NCI-H187 (cell line): Measurements from ENCODE around the gene DIAPH1.
A peak's percentile ranks its signal among the peaks of the same experiment; 100 is the strongest.

Experiments used
- DNase-seq, 2 experiments: peaks; one replicate each; lab custom pipeline; 2025; lab: John Stamatoyannopoulos, UW

The DIAPH1 gene

DNA sequence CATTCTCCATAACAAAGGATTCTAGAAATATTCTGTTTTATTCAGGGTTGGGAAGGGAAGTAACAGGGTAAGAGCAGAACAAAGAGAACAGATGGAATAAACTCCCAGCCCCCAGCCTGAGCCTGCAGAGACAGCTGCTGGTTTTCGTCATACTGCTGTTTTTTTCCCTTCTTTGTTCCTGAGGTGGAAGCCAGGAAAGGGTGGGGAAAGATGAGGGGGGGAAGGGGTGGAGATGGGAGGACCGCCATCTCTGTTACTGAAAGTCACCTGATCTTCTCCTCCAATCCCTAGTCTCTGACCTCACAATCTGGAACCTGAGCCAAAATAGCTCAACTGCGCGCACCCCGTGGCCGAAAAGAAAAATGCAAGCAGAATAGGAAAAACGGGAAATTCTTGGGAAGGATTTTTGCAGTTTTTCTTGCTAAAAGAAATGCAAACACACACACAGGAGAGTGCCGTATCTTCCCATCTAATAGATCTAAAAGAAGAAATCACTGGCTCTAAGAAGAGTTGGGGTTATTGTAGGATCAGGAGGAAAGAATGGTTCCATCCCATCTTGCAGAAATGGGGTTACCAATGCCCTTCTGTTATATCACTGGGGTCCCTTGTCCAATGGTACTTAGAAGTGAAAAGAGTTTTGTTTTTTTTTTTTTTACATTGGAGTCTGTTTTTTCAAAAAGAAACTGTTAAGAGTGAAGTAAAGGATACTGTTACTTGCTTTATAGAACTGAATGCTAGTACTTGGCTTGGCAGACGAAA lies 57.9 kb downstream of the DIAPH1 start:
- DNase-seq: peak; percentile 80 to 85

DNA sequence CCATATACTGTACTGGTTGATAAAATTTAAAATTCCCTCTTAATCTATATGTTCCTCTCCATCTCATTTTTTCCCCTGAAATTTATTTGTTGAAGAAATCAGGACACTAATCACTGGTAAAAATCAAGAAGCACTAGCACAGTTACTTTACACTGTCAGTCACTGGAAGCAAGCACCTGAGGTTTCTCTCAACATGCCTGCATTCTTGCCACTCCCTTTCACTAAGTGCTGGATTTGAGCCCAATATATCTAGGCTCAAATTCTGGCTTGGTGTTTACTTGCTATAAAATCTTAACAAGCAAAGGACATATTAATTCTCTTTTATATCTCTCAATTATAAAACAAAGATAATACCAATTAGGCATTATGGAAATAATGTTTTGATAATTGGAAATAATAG lies 58.6 kb downstream of the DIAPH1 start:
- DNase-seq: no peak

DNA sequence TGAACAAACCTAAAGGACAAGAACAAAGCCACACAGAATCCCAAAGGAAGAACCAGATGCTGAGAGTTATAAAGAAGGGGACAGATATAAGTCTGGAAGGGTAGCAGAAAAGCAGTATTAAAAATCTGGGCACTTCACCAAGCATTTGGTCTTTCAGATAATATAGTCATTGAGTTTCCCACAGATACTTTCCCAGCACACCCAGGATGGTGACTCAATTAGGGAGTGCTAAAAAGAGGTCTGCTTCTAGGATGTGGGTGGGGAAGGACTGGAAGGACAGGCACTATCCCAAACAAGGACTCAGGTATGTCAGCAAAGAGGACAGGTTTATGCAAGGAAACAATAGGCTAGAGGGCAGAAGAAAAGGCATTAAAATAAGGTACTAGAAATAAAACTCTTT lies 59.3 kb downstream of the DIAPH1 start:
- no peak for DNase-seq

DNA sequence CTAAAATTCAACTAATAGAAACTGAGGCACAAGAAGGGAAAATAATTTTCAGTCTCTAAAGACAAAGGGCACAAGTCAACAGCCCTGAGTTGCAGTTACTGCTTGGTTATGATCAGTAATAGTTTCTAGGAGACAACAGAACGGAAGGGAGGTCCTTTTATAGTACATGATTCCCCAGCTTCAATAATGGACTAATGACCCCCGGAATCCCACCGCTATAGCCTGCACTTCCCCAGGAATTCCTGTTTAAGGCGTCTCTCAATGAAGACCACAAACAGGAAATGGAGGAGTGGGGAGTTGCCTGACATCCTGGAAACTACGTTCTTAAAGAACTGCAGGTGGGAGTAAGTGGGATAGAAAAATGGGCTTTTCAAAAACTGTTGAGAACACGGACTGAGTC lies 60.6 kb downstream of the DIAPH1 start:
- DNase-seq: no peak

DNA sequence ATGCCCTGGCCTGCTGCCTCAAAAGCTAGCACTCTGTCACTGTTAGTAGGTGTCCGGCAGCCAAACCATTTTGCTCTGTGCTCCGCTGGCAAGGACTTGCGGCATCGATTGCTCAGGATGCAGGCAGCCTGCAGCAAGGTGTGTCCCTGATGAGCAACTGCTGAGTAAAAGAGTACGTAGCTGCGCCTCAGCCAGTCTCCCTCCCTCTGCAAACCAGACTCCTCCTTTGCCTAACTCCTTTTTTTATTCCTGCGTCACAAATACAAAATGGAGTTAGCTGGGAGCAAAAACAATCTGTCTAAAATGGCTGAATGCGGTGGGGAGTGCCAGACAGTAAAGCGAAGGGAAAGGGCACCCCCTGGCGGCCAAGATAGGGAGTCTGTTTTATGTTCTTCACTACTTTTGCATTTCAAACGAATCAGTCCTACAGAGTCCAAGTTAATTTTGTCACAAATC lies 61.1 kb downstream of the DIAPH1 start:
- DNase-seq: peak; percentile 78 to 87

DNA sequence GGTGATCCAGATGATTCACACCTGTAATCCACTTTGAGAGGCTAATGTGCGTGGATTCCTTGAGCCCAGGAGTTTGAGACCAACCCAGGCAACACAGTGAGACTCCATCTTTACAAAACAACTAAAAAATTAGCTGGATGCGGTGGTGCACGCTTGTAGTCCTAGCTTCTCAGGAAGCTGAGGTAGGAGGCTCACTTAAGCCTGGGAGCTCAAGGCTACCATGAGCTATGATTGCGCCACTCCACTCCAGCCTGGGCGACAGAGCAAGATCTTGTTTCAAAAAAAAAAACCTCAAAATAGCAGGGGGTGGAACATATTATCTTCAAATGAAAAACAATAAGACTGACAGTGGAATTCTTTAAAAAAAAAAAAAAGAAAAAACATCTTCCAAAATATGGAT lies 70.9 kb downstream of the DIAPH1 start:
- DNase-seq: no peak

DNA sequence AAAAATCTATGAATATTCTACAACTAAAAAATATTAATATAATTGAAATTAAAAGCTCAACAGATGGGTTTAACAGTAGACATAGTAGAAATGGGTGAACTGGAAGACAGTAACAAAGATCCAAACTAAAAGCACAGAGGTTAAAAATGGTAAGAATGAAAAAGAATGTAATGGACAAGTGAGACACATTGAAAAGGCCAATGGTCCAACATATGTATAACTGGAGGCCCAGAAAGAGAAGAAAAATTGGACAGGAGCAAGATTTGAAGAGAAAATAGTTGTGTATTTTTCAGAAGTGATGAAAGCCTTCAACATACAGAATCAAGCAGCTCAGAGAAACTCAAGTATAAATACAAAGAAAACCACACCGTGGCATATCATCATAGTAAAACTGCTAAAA lies 71.3 kb downstream of the DIAPH1 start:
- DNase-seq: no peak

DNA sequence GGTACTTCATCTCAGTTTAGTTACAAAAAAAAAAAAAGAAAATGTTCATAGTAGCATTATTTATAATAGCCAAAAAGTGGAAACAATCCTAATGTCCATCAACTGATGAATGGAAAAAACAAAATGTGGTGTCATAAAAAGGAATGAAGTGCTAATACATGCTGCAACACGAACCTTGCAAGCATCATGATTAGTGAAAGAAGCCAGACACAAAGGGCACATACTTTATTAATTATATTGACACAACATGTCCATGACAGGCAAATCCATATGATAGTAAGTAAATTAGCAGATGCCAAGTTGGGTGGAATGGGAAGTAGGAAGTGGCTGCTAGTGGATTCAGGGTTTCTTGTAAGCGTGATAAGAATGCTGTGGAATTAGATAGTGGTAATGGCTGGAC lies 75.7 kb downstream of the DIAPH1 start:
- DNase-seq: no peak

DNA sequence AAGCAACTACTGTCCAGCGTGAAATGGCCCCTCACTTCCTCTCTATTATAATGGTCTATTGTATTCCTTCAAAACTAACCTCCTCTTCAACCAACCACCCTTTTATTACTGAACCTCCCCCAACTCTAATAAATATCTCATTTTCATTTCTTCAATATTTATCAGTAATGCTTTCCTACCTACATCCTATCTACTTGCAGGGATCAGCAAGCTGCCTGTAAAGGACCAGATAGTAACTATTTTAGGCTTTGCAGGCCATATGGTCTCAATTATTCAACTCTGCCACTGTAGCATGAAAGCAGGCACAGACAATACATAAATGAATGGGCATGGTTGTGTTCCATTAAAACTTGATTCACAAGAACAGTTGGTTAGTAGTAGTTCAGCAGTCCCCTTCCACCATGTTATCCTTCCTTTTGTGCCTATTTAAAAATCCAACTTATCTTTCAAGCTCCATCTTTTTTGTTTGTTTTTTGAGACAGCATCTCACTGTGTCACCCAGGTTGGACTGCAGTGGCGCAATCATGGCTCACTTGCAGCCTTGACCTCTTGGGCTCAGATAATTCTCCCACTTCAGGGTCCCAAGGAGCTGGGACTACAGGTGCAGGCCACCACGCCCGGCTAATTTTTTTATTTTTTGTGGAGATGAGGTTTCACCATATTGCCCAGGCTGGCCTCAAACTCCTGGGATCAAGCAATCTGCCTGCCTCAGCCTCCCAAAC lies 84.1 kb downstream of the DIAPH1 start:
- no peak for DNase-seq

DNA sequence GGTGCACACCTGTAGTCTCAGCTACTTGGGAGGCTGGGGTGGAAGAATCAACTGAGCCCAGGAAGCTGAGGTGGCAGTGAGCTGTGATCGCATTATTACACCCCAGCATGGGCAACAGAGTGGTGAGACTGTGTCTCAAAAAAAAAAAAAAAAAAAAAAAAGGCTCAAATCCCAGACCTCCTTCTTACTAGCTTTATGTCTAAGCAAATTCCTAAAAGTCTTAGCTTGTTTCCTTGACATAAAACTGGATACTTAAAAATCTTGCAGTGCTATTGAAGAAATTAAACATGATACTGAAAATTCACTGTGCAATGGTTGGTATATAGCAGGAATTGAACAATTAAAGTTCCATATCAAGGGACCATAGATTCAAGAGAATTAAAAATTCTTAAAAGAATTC lies 84.9 kb downstream of the DIAPH1 start:
- DNase-seq: no peak

DNA sequence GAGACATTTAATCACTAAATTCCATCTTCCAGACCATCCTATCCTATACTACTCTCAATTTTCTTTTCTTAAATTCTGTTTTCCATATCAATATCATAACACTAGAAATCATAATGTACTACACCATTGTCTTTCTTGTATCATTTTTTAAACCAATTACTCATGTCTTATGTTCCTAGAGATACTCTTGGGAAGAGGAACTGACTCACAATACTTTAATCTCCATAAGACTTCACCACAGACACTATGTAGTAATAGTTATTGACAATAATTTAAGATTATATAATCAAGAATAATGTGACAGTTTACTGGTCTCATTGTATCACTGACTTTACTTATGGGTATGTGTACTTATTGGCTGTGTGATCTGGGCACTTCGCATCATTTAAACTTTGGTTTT lies 86.1 kb downstream of the DIAPH1 start:
- DNase-seq: no peak

DNA sequence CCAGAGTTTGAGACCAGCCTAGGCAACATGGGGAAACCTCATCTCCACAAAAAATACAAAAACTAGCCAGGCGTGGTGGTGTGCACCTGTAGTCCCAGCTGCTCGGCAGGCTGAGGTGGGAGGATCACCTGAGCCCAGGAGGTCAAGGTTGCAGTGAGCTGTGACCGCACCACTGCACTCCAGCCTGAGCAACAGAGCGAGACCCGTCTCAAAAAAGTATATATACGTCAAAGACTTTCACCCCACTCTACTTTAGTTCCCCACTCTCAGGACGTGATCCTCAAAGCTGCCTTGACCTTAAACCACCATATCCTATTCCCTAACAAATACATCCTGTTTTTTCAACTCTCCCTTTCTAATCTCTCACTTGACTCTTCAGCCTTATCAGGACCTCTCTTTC lies 88.9 kb downstream of the DIAPH1 start:
- no peak for DNase-seq

DNA sequence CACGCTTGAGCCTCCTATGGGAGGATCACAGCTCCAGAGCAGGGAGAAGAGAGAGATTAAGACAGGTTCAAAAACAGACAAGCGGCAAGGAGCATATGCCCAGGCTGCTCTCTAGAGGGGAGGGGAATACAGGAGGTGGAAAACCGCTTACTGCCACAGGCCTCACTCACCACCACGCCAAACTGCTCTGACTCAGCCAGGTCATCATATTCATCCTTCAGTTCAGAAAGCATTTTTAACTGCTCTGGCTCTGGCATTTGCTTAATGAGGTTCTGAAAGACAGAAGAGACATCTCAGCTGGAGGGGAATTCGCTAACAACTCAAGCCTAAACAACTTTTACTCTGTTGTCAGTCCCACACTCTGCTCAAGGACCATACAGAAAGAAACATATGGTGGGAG lies 89.8 kb downstream of the DIAPH1 start:
- no peak for DNase-seq

DNA sequence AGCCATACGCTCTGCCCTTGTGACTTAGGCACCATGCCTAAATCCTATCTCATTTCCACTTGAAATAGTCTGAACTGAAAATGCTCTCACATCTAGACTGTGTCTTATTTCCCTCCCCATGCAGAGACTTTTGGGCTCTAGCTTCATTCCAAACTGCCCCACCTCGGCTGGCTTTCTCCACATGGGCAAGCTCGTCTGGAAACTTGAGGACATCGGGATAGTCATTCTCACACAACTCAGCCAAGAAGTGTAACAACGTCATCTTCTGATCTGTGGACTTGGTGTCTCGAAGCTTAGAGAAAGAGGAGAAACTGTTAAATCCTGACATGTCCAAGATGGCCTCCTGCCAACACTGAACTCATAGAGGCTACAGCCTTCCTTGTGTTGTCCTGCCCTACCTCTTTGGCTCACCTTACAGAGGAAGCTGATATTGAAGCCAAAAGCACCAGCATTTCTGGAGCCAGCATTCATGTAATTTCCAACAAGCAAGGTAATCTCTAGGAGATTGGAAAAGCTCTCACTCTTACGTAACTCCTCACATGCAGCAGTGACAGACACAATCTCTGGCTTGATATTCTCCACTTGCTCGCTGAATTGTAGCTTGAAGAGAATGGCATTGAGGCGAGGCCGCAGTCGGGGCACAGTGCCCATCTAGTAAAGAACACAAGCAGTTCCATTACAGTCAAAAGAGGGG lies 90.4 kb downstream of the DIAPH1 start:
- no peak for DNase-seq

DNA sequence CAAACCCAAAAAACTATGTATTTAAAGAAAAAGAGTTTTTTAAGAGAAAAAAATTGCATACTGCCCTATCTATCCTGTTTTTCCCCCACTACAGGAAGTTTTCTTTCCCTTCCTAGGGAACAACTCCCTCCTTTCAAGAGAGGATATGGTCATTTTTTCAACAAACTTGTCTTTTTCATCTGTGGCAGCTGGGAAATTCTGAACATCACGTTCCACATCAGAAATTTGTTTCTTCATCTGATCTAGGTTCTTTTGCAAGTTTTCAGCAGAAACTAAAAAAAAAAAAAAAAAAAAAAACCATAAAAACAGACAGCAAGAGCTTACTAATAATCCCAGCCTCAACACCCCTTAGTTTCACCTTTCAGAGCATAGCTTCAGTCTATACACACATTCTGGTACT lies 91.4 kb downstream of the DIAPH1 start:
- no peak for DNase-seq

DNA sequence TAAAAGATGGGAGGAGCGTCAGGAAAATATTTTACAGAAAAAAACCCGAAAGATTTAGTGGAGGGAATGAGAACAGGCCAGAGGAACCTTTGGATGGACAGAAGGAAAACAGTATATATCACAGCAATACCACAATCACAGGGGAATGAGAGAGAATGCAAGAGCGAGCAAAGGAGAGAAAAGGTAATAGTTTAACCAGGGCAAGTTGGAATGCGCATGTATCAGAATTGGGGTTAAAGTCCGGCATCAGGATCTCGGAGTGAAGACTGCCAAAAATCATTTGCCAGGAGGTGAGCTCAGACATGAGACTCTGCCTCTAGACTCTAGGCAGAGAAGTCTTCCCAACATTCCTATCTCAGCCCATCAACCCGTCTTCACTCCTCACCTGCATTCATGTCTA lies 93.1 kb downstream of the DIAPH1 start:
- no peak for DNase-seq

DNA sequence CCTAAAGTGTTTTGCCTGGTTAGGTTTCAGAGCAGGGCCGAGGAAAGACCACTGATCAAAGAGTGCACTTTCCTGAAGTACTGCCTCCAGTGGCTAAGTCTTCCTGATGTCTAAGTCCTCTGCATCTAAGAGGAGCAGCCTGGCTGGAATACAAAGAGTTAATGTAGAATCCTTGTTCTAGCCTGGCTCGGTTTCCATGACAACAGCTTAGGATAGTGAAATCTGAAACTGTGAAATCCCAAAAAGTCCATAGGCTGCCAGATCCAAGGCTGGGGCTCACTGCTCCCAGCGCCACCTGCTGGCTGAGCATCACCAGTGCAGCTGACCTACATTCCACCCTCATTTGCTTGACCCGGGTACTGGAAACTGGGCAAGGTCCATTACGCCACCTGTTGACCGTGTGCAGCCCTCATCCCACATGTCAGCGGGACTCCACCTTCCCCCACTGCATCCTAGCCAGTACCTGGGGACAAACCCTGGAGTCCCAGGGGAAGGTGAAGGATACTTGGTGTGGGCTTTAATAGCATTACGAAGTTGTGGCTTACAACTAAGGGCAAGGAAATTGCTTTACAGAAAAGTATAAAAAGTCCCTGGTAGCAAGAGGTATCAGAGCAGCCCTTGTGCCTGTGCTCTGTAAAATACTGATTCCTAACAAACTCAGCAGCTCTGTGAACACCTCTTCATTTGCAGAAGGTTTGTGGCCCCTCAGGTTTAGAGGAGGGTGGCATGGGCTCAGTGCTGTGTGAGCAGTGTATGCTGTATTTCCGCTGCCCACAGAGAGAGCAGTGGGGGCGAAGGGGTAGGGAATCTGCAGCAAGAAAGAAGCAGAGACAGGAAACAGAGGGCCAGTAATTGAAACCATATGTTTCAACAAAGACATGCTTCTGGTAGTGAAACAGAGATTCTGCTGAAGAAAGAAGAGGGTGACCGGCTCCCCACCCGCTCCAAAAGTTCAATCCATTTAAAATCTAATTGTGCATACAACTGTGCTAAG lies 93.9 kb downstream of the DIAPH1 start:
- peak; percentile 41 to 61 for DNase-seq

DNA sequence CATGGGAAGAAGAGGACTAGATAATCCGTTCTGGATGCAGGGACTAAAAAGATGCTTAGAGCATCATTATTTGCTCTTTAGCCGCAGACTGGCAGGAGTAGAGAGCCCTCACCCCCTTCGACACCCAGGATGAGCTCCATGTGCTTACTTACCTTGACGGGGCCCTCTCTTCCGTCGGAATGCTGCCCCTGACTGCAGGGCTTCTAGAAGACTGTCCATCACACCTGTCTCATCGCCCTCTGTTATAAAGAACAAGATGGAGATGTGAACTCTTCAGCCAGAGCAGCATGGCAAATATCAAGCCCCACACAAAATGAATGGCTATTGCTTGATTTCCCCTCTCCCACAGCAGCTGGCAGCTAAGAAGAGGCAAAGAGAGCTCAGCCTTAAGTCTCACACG lies 94.8 kb downstream of the DIAPH1 start:
- DNase-seq: no peak

DNA sequence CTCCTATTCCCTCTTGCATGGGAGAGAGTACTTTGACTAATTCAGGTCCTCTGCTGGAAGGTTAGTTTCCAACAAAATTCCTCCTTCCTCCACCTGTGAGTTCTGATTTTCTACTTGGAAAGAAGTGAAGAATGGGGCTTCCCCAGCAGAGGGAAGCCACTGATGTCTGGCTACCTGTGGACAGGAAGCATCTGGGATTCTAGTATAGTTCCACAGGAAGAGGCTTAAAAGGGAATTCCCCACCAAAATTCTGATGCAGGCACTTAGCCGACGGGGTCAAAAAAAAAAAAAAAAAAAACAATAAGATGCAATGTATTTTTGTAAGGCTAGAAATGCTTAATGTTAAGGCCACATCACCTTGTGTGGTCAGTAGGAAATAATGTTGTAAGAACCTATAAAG lies 96.5 kb downstream of the DIAPH1 start:
- DNase-seq: no peak

DNA sequence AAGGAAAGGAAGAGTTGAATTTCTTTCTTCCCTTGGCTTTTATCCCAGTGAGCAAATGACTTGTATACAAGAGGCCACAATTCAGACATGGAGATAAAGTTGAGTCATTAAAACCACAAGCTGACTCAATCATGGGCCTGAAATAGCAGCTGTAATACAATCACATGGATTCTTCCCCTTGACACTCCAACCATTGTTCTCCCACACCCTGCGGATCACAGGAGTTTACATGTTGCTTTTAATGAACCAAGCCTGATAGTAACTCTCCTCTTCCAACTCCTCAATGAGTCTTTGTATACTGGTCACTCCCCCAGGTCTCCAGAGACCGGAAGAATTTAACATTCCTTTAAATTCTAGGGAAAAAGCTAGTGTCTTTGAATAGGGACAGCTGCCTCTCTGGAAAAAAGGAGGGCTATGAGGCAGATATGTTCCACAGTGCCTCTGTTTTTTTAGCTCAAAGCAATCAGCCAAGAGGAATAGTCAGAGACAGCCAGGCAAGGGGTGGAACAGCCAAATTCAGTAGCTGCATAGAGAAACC lies 97.5 kb downstream of the DIAPH1 start:
- no peak for DNase-seq
